GM23338 (cell line): ENCODE measurements around the gene APOBEC3A.

Experiments used
- CREB1 ChIP-seq: fragments of 250-450 bp; sonication (Bioruptor Pico); IDR thresholded peaks from 2 replicates; pipeline ENCODE4 v1.5.0; 2020; ENCODE audit warnings: low read depth, mild to moderate bottlenecking, moderate library complexity
- CTCF ChIP-seq, 2 experiments: fragments of 200-600 bp in 1 of 2; sonication (generic) in 1 of 2; conservative IDR thresholded peaks; 2 replicates each; pipeline versions ENCODE4 v1.5.1 to v1.6.1; 2016 to 2017; ENCODE audit warnings: antibody characterized with exemption in 2 of 2, low read depth in 2 of 2, mild to moderate bottlenecking in 2 of 2, moderate library complexity in 1 of 2
- ETS1 ChIP-seq: IDR thresholded peaks from 2 replicates; pipeline ENCODE4 v1.6.1; 2016; ENCODE audit warnings: antibody characterized with exemption
- EZH2 ChIP-seq: fragments of 200-600 bp; sonication (generic); IDR thresholded peaks from one replicate; pipeline ENCODE4 v1.8.0; 2017; ENCODE audit warnings: antibody characterized with exemption, mild to moderate bottlenecking, low read depth; ENCODE audit not compliant: unreplicated experiment
- EZH2phosphoT487 ChIP-seq: fragments of 200-600 bp; sonication (generic); IDR thresholded peaks from one replicate; pipeline ENCODE4 v1.8.1; 2018; ENCODE audit warnings: antibody characterized with exemption; ENCODE audit not compliant: unreplicated experiment
- JUNB ChIP-seq: IDR thresholded peaks from one replicate; pipeline ENCODE4 v1.6.1; 2016; ENCODE audit warnings: antibody characterized with exemption; ENCODE audit not compliant: unreplicated experiment
- POLR2AphosphoS5 ChIP-seq: IDR thresholded peaks from 2 replicates; pipeline ENCODE4 v1.6.1; 2016; ENCODE audit warnings: antibody characterized with exemption, low read depth
- REST ChIP-seq: IDR thresholded peaks from one replicate; pipeline ENCODE4 v1.6.1; 2018; ENCODE audit warnings: antibody characterized with exemption; ENCODE audit not compliant: unreplicated experiment

- TF ChIP-seq CTCF (conservative IDR thresholded peaks at IDR 0.05; ENCODE audit: low read depth in 2 of 2) (no peak), POLR2AphosphoS5 (no peak), EZH2phosphoT487 (no peak), EZH2 (no peak), CREB1 (CRISPR knock-in tag) (no peak), JUNB (no peak), REST (no peak), ETS1 (no peak)
Observed at GRCh38 chr22:38971791-38972190, 14.4 kb downstream of the APOBEC3A start.
